HG03439 (cell line): Measurements from ENCODE around the gene KIAA2012.

Experiments used
- ATAC-seq: cut with Tn5 transposase; IDR thresholded peaks from one replicate; pipeline ENCODE4 v1.9.1; 2021; ENCODE audit warnings: mild to moderate bottlenecking, moderate library complexity; ENCODE audit not compliant: unreplicated experiment

The KIAA2012 gene

GRCh38 chr2:202147775-202148174, 74.7 kb downstream of the KIAA2012 start:
- no peak for ATAC-seq

GRCh38 chr2:202148515-202149154, 75.6 kb downstream of the KIAA2012 start:
- ATAC-seq, result no peak

GRCh38 chr2:202149155-202149762, 76.2 kb downstream of the KIAA2012 start:
- ATAC-seq, result no peak

GRCh38 chr2:202149936-202150335, 76.9 kb downstream of the KIAA2012 start:
- no peak for ATAC-seq

GRCh38 chr2:202152104-202152715, 79.2 kb downstream of the KIAA2012 start:
- ATAC-seq, result no peak

- ATAC-seq, result no peak
Measured at GRCh38 chr2:202154613-202155012, 81.6 kb downstream of the KIAA2012 start.

- ATAC-seq, result no peak
Measured at GRCh38 chr2:202157211-202157990, 84.3 kb downstream of the KIAA2012 start.

GRCh38 chr2:202158796-202159195, 85.7 kb downstream of the KIAA2012 start:
- ATAC-seq, result no peak

- no peak for ATAC-seq
Measured at GRCh38 chr2:202161151-202161835, 88.2 kb downstream of the KIAA2012 start.

GRCh38 chr2:202164411-202164810, 91.4 kb downstream of the KIAA2012 start:
- ATAC-seq, result no peak

GRCh38 chr2:202165208-202165607, 92.2 kb downstream of the KIAA2012 start:
- no peak for ATAC-seq

- no peak for ATAC-seq
Measured at GRCh38 chr2:202165945-202166344, 92.9 kb downstream of the KIAA2012 start.

GRCh38 chr2:202169131-202169530, 96.1 kb downstream of the KIAA2012 start:
- no peak for ATAC-seq

GRCh38 chr2:202169832-202170424, 96.9 kb downstream of the KIAA2012 start:
- ATAC-seq, result no peak

GRCh38 chr2:202171241-202171825, 98.3 kb downstream of the KIAA2012 start:
- no peak for ATAC-seq

- ATAC-seq, result peak; percentile 76
Measured at GRCh38 chr2:202172439-202173211, 99.6 kb downstream of the KIAA2012 start.

- ATAC-seq, result no peak
Measured at GRCh38 chr2:202178346-202178958, 105.4 kb downstream of the KIAA2012 start.

GRCh38 chr2:202184557-202184956, 111.5 kb downstream of the KIAA2012 start:
- ATAC-seq, result no peak

GRCh38 chr2:202185156-202185555, 112.1 kb downstream of the KIAA2012 start:
- no peak for ATAC-seq
